ENCODE measurements around the gene SLC4A5.

Gene SLC4A5

DNA sequence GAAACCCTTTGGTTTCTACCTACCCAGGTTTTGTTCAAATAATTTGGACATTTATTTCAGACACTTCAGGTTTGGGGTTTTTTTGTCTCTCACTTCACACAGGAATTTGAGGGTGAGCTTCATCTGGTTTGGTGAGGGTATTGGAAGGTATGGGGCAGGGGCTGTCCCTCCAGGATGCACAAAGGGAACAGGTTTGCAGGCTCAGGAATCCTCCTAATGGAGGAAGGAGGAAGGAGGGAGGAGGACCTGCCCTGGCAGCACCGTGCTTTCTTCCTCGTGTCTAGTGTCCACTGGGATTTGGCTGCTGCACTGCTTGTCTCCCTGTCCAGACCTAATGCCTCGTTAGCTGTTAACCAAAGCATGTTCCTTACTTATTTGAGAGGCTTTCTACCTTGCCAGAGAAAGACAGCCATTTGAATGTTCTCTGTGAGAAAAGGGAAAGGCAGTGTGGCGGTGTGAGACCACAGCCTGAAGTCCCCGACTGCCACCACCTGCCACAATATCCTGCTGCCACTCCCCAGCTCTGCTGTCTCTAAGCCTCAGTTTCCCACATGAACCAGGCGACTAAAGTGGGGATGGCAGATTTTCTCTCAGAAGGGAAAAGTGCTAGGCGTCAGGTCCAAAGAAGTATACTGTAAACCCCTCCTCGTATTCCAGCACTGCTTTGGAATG is 2.2 kb upstream of the SLC4A5 start:
- no peak for TF ChIP-seq FOXP2 (optimal IDR thresholded peaks at IDR 0.05; ENCODE audit: borderline replicate concordance, extremely low read depth, extremely low read length, insufficient read depth)
- no peak for TF ChIP-seq TAF1 (IDR thresholded peaks at IDR 0.05; ENCODE audit: borderline replicate concordance, insufficient read depth, low read length)
- TF ChIP-seq, protein P1, sequence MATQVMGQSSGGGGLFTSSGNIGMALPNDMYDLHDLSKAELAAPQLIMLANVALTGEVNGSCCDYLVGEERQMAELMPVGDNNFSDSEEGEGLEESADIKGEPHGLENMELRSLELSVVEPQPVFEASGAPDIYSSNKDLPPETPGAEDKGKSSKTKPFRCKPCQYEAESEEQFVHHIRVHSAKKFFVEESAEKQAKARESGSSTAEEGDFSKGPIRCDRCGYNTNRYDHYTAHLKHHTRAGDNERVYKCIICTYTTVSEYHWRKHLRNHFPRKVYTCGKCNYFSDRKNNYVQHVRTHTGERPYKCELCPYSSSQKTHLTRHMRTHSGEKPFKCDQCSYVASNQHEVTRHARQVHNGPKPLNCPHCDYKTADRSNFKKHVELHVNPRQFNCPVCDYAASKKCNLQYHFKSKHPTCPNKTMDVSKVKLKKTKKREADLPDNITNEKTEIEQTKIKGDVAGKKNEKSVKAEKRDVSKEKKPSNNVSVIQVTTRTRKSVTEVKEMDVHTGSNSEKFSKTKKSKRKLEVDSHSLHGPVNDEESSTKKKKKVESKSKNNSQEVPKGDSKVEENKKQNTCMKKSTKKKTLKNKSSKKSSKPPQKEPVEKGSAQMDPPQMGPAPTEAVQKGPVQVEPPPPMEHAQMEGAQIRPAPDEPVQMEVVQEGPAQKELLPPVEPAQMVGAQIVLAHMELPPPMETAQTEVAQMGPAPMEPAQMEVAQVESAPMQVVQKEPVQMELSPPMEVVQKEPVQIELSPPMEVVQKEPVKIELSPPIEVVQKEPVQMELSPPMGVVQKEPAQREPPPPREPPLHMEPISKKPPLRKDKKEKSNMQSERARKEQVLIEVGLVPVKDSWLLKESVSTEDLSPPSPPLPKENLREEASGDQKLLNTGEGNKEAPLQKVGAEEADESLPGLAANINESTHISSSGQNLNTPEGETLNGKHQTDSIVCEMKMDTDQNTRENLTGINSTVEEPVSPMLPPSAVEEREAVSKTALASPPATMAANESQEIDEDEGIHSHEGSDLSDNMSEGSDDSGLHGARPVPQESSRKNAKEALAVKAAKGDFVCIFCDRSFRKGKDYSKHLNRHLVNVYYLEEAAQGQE (IDR thresholded peaks at IDR 0.05; ENCODE audit: insufficient read depth in 1 of 2, low read depth in 2 of 2, low read length in 2 of 2) = no peak
- no peak for TF ChIP-seq POLR2AphosphoS5 (IDR thresholded peaks at IDR 0.05; ENCODE audit: low read depth, low read length)
- no peak for TF ChIP-seq SIN3A (IDR thresholded peaks at IDR 0.05; ENCODE audit: borderline replicate concordance, insufficient read depth, low read length)

- TF ChIP-seq, protein P1 (IDR thresholded peaks at IDR 0.05; ENCODE audit: insufficient read depth in 1 of 2, low read depth in 2 of 2, low read length in 2 of 2) = no peak
- no peak for TF ChIP-seq SIN3A (IDR thresholded peaks at IDR 0.05; ENCODE audit: borderline replicate concordance, insufficient read depth, low read length)
- no peak for TF ChIP-seq TAF1 (IDR thresholded peaks at IDR 0.05; ENCODE audit: borderline replicate concordance, insufficient read depth, low read length)
- no peak for TF ChIP-seq POLR2AphosphoS5 (IDR thresholded peaks at IDR 0.05; ENCODE audit: low read depth, low read length)
- TF ChIP-seq FOXP2 (optimal IDR thresholded peaks at IDR 0.05; ENCODE audit: borderline replicate concordance, extremely low read depth, extremely low read length, insufficient read depth) = no peak
These were observed 8.3 kb downstream of the SLC4A5 start for GRCh38 chr2:74334931-74335333.

GRCh38 chr2:74333896-74334586 is 9.2 kb downstream of the SLC4A5 start:
- TF ChIP-seq, protein P1 (IDR thresholded peaks at IDR 0.05; ENCODE audit: insufficient read depth in 1 of 2, low read depth in 2 of 2, low read length in 2 of 2) = no peak
- TF ChIP-seq TAF1 (IDR thresholded peaks at IDR 0.05; ENCODE audit: borderline replicate concordance, insufficient read depth, low read length) (no peak), POLR2AphosphoS5 (IDR thresholded peaks at IDR 0.05; ENCODE audit: low read depth, low read length) (no peak), FOXP2 (optimal IDR thresholded peaks at IDR 0.05; ENCODE audit: borderline replicate concordance, extremely low read depth, extremely low read length, insufficient read depth) (no peak)

DNA sequence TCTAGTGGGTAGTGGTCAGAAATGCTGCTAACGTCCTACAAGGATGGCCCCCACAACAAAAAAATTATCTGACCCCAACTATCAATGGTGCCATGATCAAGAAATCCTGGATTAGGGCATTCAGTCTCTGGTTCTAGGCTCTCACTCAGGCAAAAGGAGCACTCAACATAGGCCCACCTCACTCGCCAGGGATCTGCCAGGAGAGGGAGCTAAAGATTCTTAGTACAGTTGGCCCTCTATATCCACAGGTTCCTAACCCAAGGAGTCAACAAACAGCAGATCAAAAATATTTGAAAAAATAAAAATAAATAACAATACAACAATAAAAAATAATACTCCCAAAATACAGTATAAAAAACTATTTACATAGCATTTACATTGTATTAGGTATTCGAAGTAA is 10.0 kb downstream of the SLC4A5 start:
- TF ChIP-seq POLR2AphosphoS5 (IDR thresholded peaks at IDR 0.05; ENCODE audit: low read depth, low read length) (no peak), FOXP2 (optimal IDR thresholded peaks at IDR 0.05; ENCODE audit: borderline replicate concordance, extremely low read depth, extremely low read length, insufficient read depth) (no peak), TAF1 (IDR thresholded peaks at IDR 0.05; ENCODE audit: borderline replicate concordance, insufficient read depth, low read length) (no peak), SIN3A (IDR thresholded peaks at IDR 0.05; ENCODE audit: borderline replicate concordance, insufficient read depth, low read length) (no peak)
- TF ChIP-seq, protein P1 (IDR thresholded peaks at IDR 0.05; ENCODE audit: insufficient read depth in 1 of 2, low read depth in 2 of 2, low read length in 2 of 2) = no peak
